ENCODE measurements around the gene TAF7L.

TAF7L gene

GRCh38 chrX:101232316-101232715, 58.8 kb downstream of the TAF7L start (continued):
- TF ChIP-seq ZNF488 (tag by site-specific recombination; IDR thresholded peaks at IDR 0.05) = no peak
- TF ChIP-seq ZNF132 (tag by site-specific recombination; IDR thresholded peaks at IDR 0.05; ENCODE audit: borderline replicate concordance) = no peak
- no peak for TF ChIP-seq ZNF555 (tag by site-specific recombination; conservative IDR thresholded peaks at IDR 0.05)
- no peak for TF ChIP-seq ZNF664 (tag by site-specific recombination; IDR thresholded peaks at IDR 0.05)

- POLR2A ChIA-PET = no interaction called here
- CTCF ChIA-PET = no interaction called here
These were observed 60.1 kb downstream of the TAF7L start for GRCh38 chrX:101231080-101231479.

GRCh38 chrX:101230636-101231035, 60.5 kb downstream of the TAF7L start:
- POLR2A ChIA-PET = no interaction called here
- H3K4me3 ChIP-seq (ENCODE audit: low read depth, low read length) = no peak overlapping the region
- H3K27ac ChIP-seq (ENCODE audit: extremely low read depth, low read depth, low read length) = no peak overlapping the region
- CTCF ChIA-PET = no interaction called here
- no peaks in the 10 kb centered on the region for H3K9me3 ChIP-seq (ENCODE audit: control insufficient read depth, insufficient read depth, low read depth, low read length)
- H3K4me1 ChIP-seq (ENCODE audit: control insufficient read depth, insufficient read depth, low read length) = no peaks in the 10 kb centered on the region
- TF ChIP-seq ZNF175 (tag by site-specific recombination; IDR thresholded peaks at IDR 0.05) = no peak
- no peak for TF ChIP-seq ZNF350 (tag by site-specific recombination; IDR thresholded peaks at IDR 0.05)
- no peak for TF ChIP-seq OSR2 (tag by site-specific recombination; IDR thresholded peaks at IDR 0.05)
- no peak for TF ChIP-seq ZBTB1 (tag by site-specific recombination; IDR thresholded peaks at IDR 0.05)
- no peak for TF ChIP-seq ZNF366 (tag by site-specific recombination; conservative IDR thresholded peaks at IDR 0.05)
- no peak for TF ChIP-seq HOXC10 (CRISPR knock-in tag; IDR thresholded peaks at IDR 0.05)
- TF ChIP-seq YY2 (tag by site-specific recombination; IDR thresholded peaks at IDR 0.05) = no peak
- no peak for TF ChIP-seq ZNF488 (tag by site-specific recombination; IDR thresholded peaks at IDR 0.05)
- no peak for TF ChIP-seq MYNN (tag by site-specific recombination; IDR thresholded peaks at IDR 0.05; ENCODE audit: borderline replicate concordance)
- H3K36me3 ChIP-seq (ENCODE audit: control insufficient read depth in 2 of 2, insufficient read depth in 1 of 2, low read length in 2 of 2) = no peaks in the 10 kb centered on the region

More at GRCh38 chrX:101231080-101231479, 60.1 kb downstream of the TAF7L start:
- no peak overlapping the region for H3K4me3 ChIP-seq (ENCODE audit: low read depth, low read length)
- H3K4me1 ChIP-seq (ENCODE audit: control insufficient read depth, insufficient read depth, low read length) = no peaks in the 10 kb centered on the region
- H3K36me3 ChIP-seq (ENCODE audit: control insufficient read depth in 2 of 2, insufficient read depth in 1 of 2, low read length in 2 of 2) = no peaks in the 10 kb centered on the region
- no peak for TF ChIP-seq KLF9 (tag by site-specific recombination; IDR thresholded peaks at IDR 0.05; ENCODE audit: low read depth)
- TF ChIP-seq ZNF114 (tag by site-specific recombination; IDR thresholded peaks at IDR 0.05) = no peak
- TF ChIP-seq ZNF596 (tag by site-specific recombination; IDR thresholded peaks at IDR 0.05) = no peak
- no peak for TF ChIP-seq ZNF184 (tag by site-specific recombination; IDR thresholded peaks at IDR 0.05)
- no peak for TF ChIP-seq CTCF (tag by site-specific recombination; IDR thresholded peaks at IDR 0.05)
- no peak for TF ChIP-seq ZBTB10 (tag by site-specific recombination; IDR thresholded peaks at IDR 0.05)
- no peak for TF ChIP-seq ZNF132 (tag by site-specific recombination; IDR thresholded peaks at IDR 0.05; ENCODE audit: borderline replicate concordance)
- H3K9me3 ChIP-seq (ENCODE audit: control insufficient read depth, insufficient read depth, low read depth, low read length) = no peaks in the 10 kb centered on the region
- no peak overlapping the region for H3K27ac ChIP-seq (ENCODE audit: extremely low read depth, low read depth, low read length)

Data from HEK293 (cell line).